NB4 (cell line): ENCODE data around the gene ATG16L1.
"Not testable (repeated sequence)": the region's sequence is repeated elsewhere in the genome, so short reads cannot be mapped to it uniquely, and the experiment has no call there.

ENCODE experiments used
- DNase-seq: peaks from one replicate; pipeline ENCODE4 v3.0.0; 2010; ENCODE audit warnings: low read depth
- H3K4me3 ChIP-seq: one replicate; pipeline ENCODE4 v1.5.1; 2011; ENCODE audit warnings: mild to moderate bottlenecking, low read depth, low read length, moderate library complexity
- MYC ChIP-seq: IDR thresholded peaks from 2 replicates; pipeline ENCODE4 v1.6.1; 2011; ENCODE audit warnings: low read depth, low read length
- POLR2A ChIP-seq: IDR thresholded peaks from 2 replicates; pipeline ENCODE4 v1.6.1; 2011; ENCODE audit warnings: mild to moderate bottlenecking; ENCODE audit not compliant: insufficient read length; ENCODE audit errors: extremely low read depth
- TF ChIP-seq, protein P1 (sequence below): IDR thresholded peaks from 2 replicates; pipeline ENCODE4 v1.6.1; 2011; ENCODE audit warnings: low read depth, low read length
- TF ChIP-seq, protein P2 (sequence below): IDR thresholded peaks from one replicate; pipeline ENCODE4 v1.5.1; 2012; ENCODE audit warnings: low read depth, low read length

Gene ATG16L1

DNA sequence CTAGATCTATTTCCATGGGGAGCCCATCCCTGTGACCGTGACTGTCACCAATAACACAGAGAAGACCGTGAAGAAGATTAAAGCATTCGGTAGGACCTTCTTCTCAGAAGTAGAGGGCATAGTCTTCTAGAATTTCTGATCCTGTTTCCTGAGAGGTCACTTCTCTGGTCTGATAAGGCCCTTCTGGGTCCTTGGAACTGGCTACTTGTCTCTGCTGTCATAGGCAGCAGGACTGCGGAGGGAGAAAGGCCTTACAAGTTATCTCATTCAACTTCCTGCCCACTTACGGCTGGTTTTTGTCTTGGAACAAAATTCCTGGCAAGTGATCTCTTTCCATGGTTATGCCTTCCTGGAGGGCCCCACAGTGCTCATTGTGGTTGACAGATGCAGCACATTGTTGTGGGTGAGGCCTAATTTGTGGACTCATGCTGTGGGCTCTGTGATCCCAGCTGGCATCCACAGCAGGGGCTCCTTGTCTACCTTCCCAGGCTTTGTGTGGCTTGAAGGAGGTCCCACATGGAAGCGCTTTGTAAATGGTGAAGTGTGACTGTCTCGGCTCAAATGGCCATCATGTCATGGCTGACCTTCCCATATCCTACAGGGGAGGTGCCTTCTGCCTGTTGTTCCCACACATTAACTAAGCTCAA, 78.1 kb downstream of the ATG16L1 start:
- no peak for DNase-seq
- no peak for TF ChIP-seq MYC
- TF ChIP-seq, protein P1, sequence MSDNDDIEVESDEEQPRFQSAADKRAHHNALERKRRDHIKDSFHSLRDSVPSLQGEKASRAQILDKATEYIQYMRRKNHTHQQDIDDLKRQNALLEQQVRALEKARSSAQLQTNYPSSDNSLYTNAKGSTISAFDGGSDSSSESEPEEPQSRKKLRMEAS = no peak
- TF ChIP-seq, protein P2, sequence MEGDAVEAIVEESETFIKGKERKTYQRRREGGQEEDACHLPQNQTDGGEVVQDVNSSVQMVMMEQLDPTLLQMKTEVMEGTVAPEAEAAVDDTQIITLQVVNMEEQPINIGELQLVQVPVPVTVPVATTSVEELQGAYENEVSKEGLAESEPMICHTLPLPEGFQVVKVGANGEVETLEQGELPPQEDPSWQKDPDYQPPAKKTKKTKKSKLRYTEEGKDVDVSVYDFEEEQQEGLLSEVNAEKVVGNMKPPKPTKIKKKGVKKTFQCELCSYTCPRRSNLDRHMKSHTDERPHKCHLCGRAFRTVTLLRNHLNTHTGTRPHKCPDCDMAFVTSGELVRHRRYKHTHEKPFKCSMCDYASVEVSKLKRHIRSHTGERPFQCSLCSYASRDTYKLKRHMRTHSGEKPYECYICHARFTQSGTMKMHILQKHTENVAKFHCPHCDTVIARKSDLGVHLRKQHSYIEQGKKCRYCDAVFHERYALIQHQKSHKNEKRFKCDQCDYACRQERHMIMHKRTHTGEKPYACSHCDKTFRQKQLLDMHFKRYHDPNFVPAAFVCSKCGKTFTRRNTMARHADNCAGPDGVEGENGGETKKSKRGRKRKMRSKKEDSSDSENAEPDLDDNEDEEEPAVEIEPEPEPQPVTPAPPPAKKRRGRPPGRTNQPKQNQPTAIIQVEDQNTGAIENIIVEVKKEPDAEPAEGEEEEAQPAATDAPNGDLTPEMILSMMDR = no peak
- TF ChIP-seq POLR2A = no peak
- H3K4me3 ChIP-seq = no peak overlapping the region

- TF ChIP-seq POLR2A (peak; percentile 23), MYC (peak; percentile 91)
- TF ChIP-seq, protein P1 = peak; percentile 92
- TF ChIP-seq, protein P2 = no peak
- peak; percentile 98 for DNase-seq
- H3K4me3 ChIP-seq = no peak overlapping the region
Measured at GRCh38 chr2:233331536-233331935, 80.1 kb downstream of the ATG16L1 start.

GRCh38 chr2:233332125-233332524, 80.7 kb downstream of the ATG16L1 start:
- no peak overlapping the region for H3K4me3 ChIP-seq
- DNase-seq = no peak

DNA sequence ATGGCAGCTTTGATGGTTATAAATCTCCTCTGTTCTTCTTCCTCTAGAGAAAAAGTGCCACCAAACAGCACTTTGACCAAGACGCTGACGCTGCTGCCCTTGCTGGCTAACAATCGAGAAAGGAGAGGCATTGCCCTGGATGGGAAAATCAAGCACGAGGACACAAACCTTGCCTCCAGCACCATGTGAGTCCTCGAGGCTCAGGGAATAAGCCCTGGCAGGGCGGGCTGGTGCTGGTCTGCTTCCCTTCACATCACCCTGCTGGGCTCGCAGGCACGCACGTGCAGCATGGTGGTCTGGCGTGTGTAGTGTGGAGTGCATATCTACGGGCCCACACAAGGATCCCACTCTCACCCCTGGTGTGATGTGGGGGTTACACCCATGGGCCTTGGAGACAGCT, 83.4 kb downstream of the ATG16L1 start:
- H3K4me3 ChIP-seq = no peak overlapping the region
- no peak for DNase-seq
- TF ChIP-seq, protein P1 = no peak
- TF ChIP-seq MYC (no peak), POLR2A (no peak)
- TF ChIP-seq, protein P2 = no peak

More at GRCh38 chr2:233332125-233332524, 80.7 kb downstream of the ATG16L1 start:
- TF ChIP-seq POLR2A = no peak
- TF ChIP-seq, protein P2 = no peak
- TF ChIP-seq, protein P1 = no peak
- no peak for TF ChIP-seq MYC

GRCh38 chr2:233336091-233336490, 84.6 kb downstream of the ATG16L1 start:
- not testable (repeated sequence) for H3K4me3 ChIP-seq, DNase-seq

DNA sequence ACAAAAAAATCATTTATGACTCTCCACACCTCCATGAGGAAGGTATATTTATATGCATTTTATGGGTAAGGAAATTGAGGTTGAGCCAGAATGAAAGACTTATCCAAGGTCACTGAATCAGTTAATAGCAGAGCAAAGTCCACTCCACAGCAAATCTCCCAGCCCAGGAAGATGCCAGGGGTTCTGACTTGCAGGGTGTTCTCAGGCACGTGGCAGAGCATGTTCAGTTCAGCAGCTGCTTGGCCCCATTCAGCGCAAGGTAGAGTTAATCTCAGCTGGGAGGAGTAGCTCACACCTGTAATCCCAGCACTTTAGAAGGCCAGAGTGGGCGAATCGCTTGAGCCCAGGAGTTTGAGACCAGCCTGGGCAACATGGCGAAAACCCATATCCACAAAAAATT, 85.1 kb downstream of the ATG16L1 start:
- DNase-seq = no peak
- TF ChIP-seq, protein P2 = no peak
- no peak for TF ChIP-seq MYC
- no peak for TF ChIP-seq POLR2A
- TF ChIP-seq, protein P1 = no peak
- no peak overlapping the region for H3K4me3 ChIP-seq
